Upper lobe of right lung (tissue), 1 donor: ENCODE data around the gene RPLP2. TPM values are rescaled to one million over a fixed set of nuclear protein-coding genes. Genes with fewer than 3 reads are reported as not detected.
A peak's percentile ranks its signal among the peaks of the same experiment; 100 is the strongest.

Source experiments
- ATAC-seq: fragments of 200-7000 bp; cut with Tn5 transposase; one replicate; pipeline ENCODE4 v1.9.1; 2020; ENCODE audit warnings: mild to moderate bottlenecking, moderate library complexity
- DNase-seq: peaks from one replicate; pipeline ENCODE4 v3.0.0-alpha.2; 2020
- H3K27ac ChIP-seq: fragments of 200-600 bp; one replicate; pipeline ENCODE4 v1.8.0; 2022
- H3K27me3 ChIP-seq: fragments of 200-600 bp; one replicate; pipeline ENCODE4 v1.8.0; 2022; ENCODE audit warnings: mild to moderate bottlenecking
- H3K36me3 ChIP-seq: fragments of 200-600 bp; one replicate; pipeline ENCODE4 v1.8.0; 2022
- H3K4me1 ChIP-seq: fragments of 200-600 bp; one replicate; pipeline ENCODE4 v1.8.0; 2022
- H3K4me3 ChIP-seq: fragments of 200-600 bp; one replicate; pipeline ENCODE4 v1.8.0; 2022; ENCODE audit warnings: mild to moderate bottlenecking
- H3K9me3 ChIP-seq: fragments of 200-600 bp; one replicate; pipeline ENCODE4 v1.8.0; 2022
- CTCF ChIP-seq: fragments of 200-600 bp; IDR thresholded peaks from one replicate; pipeline ENCODE4 v1.8.0; 2022; ENCODE audit warnings: antibody characterized with exemption
- intact Hi-C: fragments of 100-400 bp; cut with DNase I; formaldehyde crosslinking; loops from one replicate; pipeline ENCODE4 v1.11.0; 2022
- total RNA-seq: library from RNA; stranded (reverse); fragmentation: NEBNext Ultra II Directional; extraction: Animal tissue kit (Norgen Biotek cat#: 25700); gene quantifications from one replicate; pipeline ENCODE4 v1.2.1, GENCODE V29; 2021
- donor health status: DM: no; HTN: yes; CAD: no; lungs with severe emphysema.

RPLP2 gene
- total RNA-seq, 1 donor from 2014 or later: 1,548 TPM

- no peak for DNase-seq
- H3K27ac ChIP-seq: peak overlapping the region; percentile 73
- TF ChIP-seq CTCF: no peak
Measured at GRCh38 chr11:796565-797295, 13.0 kb upstream of the RPLP2 start.

GRCh38 chr11:797296-798092 is 12.3 kb upstream of the RPLP2 start:
- no peaks in the 10 kb centered on the region for H3K9me3 ChIP-seq
- peak; percentile 56 for ATAC-seq
- H3K4me1 ChIP-seq: peaks cover 22% of the 10 kb centered on the region
- no peaks in the 10 kb centered on the region for H3K27me3 ChIP-seq
- intact Hi-C loops: no loop called here
- peak overlapping the region; percentile 87 for H3K4me3 ChIP-seq
- H3K36me3 ChIP-seq: no peaks in the 10 kb centered on the region
- H3K27ac ChIP-seq: peak overlapping the region; percentile 73
- peak; percentile 88 for DNase-seq
- TF ChIP-seq CTCF: no peak

More at GRCh38 chr11:796565-797295, 13.0 kb upstream of the RPLP2 start:
- peak overlapping the region; percentile 87 for H3K4me3 ChIP-seq
- H3K9me3 ChIP-seq: no peaks in the 10 kb centered on the region
- H3K27me3 ChIP-seq: no peaks in the 10 kb centered on the region
- H3K36me3 ChIP-seq: peaks cover 5% of the 10 kb centered on the region
- ATAC-seq: no peak
- intact Hi-C loops: no loop called here
- H3K4me1 ChIP-seq: peaks cover 22% of the 10 kb centered on the region

- ATAC-seq (peak; percentile 84), DNase-seq (peak; percentile 92)
- no peaks in the 10 kb centered on the region for H3K36me3 ChIP-seq
- H3K27ac ChIP-seq: peak within 1 kb of the TSS; percentile 73
- H3K27me3 ChIP-seq: no peaks in the 10 kb centered on the region
- peaks cover 22% of the 10 kb centered on the region for H3K4me1 ChIP-seq
- intact Hi-C loops: no loop called here
- TF ChIP-seq CTCF: peak; percentile 78
- H3K9me3 ChIP-seq: no peaks in the 10 kb centered on the region
- peak within 1 kb of the TSS; percentile 87 for H3K4me3 ChIP-seq
Measured at GRCh38 chr11:798093-798713, 11.6 kb upstream of the RPLP2 start, which contains the start of gene SLC25A22. SLC25A22 (minus strand) TSS chr11:798281; CDS start chr11:795006, 3,275 bp downstream.

GRCh38 chr11:799641-800316 is 10.0 kb upstream of the RPLP2 start:
- H3K4me1 ChIP-seq: peaks cover 32% of the 10 kb centered on the region
- TF ChIP-seq CTCF: no peak
- ATAC-seq (no peak), DNase-seq (no peak)
- H3K27me3 ChIP-seq: no peaks in the 10 kb centered on the region
- no peak overlapping the region for H3K4me3 ChIP-seq
- H3K27ac ChIP-seq: no peak overlapping the region
- no peaks in the 10 kb centered on the region for H3K9me3 ChIP-seq
- intact Hi-C loops: no loop called here
- no peaks in the 10 kb centered on the region for H3K36me3 ChIP-seq

- peaks cover 28% of the 10 kb centered on the region for H3K4me1 ChIP-seq
- ATAC-seq: no peak
- H3K27ac ChIP-seq: no peak overlapping the region
- H3K4me3 ChIP-seq: no peak overlapping the region
- H3K27me3 ChIP-seq: no peaks in the 10 kb centered on the region
- DNase-seq: no peak
- TF ChIP-seq CTCF: no peak
- no peaks in the 10 kb centered on the region for H3K36me3 ChIP-seq
- H3K9me3 ChIP-seq: no peaks in the 10 kb centered on the region
- intact Hi-C loops: no loop called here
Measured at GRCh38 chr11:800473-800872, 9.3 kb upstream of the RPLP2 start.
